Activated CD4-positive, alpha-beta T cell treated with anti-CD3 and anti-CD28 coated beads, Interleukin-2, amount 50 U/mL, for 48 hours (primary cell): ENCODE results near the gene LSMEM2.
"Not testable (repeated sequence)": the region's sequence is repeated elsewhere in the genome, so short reads cannot be mapped to it uniquely, and the experiment has no call there.

Experiments
- DNase-seq, 2 experiments: peaks; one replicate each; pipeline ENCODE4 v3.0.0-alpha.2; 2020

The LSMEM2 gene

DNA sequence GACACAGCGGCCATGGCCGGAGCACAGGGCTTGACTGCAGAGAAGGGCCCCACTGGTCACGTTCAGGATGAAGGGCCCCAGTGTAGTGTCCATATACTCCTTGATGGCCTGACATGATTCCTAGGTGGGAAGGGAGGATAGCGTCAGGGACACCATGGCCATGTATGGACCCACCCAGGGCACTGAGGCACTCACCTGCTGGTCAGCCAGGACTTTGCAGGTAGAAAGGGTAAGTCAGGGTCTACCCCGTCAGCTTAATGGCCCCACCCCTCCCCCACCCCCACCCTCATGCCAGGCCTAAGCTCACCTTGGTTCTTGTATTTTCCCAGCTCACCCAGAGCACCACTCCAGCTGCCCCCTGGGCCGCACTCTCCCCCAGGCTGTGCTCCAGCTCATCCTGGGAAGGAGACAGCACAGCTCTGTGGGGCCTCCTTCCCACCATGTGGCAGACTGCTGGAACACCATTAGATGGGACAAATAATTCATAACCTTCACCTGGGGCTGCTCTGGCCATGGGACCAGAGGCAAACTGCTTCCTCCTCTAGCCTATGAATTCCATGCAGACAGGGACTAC, 21.9 kb downstream of the LSMEM2 start:
- DNase-seq = no peak

DNA sequence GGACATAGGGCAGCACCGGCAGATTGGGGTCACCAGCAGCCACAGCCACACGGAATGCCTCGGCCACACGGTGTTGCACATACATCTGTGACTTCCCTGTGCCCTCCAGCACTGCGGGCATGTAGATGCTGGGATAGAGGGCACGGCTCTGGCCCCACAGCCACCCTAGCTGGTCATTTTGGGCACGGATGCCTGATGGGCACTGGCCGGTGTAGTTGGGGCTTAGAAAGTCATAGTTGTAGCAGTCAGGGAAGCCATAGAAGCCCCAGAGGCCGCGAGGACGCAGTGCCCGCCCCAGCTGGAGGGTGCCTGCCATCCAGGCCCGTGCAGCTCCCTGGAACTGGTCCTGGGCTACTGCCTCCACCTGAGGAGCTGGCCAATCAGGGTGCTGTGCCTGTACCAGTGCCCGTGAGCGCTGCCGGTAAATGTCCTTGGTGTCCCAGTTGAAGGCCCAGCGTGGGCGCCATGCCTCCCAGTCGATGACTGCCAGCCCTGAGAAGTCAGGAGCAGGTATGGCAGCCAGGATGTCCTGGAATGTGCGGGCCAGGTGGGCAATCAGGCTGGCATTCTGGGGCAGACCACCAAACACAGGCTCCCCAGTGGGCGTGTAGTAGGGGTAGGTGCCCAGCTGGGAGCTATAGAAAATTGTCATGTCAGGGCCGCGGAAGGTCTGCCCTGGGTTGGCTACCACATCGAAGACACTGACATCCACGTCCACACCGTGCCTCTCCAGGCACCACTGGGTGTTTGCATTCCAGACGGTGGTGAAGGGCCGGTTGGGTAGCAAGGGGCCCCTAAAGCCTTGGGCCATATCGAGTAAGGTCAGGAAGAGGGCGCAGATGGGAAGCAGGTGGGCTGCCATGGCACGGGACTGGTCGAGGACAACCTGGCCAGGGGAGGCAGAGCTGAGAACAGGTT, 23.5 kb downstream of the LSMEM2 start:
- DNase-seq = no peak

DNA sequence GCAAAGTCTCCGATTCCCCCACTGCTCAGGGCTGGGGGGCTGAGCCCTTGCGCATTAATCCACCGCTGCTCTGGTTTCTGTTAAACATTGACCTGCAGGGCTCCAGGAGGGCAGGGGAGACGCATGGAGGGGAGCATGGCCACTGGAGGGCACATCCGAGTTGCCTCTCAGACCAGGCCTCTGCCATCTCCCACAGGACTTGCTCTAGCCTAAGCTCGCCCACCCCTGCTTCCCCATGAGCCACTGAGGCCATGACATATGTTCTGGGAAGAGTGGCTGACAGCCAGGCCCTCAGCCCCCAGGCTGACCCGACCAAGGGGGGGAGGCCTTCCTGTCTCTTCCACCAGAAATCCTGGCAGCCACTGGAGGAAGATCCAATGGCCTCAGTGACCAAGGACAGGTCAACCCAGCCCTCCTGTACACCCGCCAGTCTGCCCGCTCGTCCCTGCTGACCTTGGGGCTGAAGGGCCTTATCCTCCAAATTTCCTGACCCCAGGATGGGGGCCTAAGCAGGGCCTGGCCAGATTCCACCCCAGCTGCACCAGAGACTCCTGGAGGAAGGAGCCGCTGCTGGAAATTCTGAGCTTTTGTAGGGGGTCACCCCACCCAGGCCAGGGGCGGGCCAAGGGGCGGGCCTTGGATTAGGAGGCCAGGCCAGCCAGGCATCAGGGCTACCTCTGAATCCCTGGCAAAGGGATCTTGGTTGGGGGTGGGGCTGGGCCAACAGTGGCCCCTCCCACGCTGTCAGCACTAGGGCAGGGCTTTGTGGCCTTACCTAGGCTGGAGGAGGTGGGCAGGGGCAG, 24.3 kb downstream of the LSMEM2 start, which contains the start of gene HYAL1:
Gene HYAL1, minus strand, starts transcription at position 562 of the 803 bp plus-strand sequence. CDS start 618 bp downstream, outside the sequence.
- DNase-seq = no peak

DNA sequence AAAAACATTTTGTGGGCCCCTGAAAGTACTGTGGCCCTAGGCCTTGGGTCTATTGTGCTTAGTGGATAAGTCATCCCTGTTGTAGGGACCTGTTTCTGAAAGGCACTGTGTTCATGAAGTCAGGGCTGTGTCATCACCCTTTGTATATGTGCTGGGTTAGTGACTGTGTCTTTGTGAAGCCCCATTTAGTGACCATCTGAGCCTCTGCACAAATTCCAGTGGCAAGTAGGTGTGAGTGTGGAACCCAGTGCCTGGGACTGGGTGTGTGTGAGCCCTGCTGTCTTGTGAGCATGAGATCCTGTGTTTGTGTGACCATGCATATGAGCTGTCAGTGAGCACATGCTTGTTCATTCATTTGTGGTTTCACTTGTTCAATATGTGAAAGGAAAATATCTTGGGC, 25.7 kb downstream of the LSMEM2 start:
- DNase-seq = no peak

DNA sequence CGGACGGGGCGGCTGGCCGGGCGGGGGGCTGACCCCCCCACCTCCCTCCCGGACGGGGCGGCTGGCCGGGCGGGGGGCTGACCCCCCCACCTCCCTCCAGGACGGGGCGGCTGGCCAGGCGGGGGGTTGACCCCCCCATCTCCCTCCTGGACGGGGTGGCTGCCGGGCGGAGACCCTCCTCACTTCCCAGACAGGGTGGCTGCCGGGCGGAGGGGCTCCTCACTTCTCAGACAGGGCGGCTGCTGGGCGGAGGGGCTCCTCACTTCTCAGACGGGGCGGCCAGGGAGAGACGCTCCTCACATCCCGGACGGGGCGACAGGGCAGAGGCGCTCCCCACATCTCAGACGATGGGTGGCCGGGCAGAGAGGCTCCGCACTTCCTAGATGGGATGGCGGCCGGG, 33.2 kb downstream of the LSMEM2 start:
- DNase-seq = not testable (repeated sequence)

DNA sequence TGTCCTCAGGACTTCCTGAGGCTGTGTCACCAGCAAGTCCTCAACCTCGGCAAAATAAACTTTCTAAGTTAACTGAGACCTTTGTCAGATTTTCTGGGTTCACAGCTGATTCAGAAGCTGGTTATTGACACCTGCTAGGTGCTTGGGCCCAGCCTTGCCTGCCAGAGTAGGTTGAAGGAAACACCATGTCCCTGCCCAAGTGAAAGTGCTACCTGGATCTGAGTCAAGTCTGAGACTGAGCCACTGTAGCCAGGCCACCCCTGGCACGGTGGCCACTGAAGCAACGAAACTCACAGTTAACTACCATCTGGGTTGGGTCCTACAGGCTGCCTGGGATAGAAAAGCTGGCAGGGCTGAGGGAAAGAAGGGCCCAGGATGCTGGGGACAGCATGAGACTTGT, 35.5 kb downstream of the LSMEM2 start:
- no peak for DNase-seq

DNA sequence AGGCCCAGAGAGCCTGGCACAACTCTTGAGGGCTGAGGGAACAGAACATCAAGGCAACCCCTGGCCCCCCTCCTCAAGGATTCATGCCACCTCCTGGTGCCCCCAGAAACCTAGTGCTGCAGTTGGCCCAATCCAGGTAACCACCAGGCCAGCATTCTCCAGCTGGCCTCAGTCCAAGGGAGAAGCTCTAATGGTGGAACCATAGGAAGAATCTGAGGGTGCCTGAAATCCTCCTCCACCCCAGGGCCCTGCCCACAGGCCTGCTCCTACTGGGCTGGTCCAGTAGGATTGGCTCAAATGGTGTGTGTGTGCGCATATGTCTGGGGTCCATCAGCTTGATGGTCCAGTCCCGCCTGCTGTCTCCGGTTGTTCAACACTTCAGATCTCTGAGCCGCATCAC, 35.9 kb downstream of the LSMEM2 start:
- DNase-seq = no peak

DNA sequence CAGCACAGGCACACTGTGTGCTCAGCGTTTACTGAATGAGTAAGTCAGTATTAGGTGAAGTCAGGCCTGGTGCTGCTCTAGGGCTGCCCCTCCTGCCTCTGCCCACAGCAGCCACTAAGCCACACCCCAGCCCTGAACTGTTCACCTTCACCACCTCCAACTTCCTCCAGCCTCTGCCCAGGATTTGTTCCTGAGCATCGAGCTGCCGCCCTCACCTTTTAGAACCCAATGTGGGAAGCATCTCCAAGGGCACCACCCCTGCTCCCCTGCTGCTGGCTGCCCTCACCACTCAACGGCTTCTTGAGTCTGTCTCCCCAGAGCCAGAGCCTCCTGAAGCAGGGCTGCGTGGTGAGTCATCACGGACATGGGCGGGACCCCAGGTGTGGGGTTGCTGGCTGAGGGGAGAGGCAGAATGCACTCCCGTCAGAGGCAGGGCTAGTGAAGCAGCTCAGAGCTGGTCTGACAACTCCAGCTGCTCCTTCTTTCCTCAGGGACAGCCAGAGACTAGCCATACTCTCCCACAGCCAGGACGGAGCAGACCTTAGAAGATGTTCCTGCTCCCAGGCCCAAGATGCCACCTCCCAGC, 37.9 kb downstream of the LSMEM2 start:
- peak; percentile 57 to 62 for DNase-seq

DNA sequence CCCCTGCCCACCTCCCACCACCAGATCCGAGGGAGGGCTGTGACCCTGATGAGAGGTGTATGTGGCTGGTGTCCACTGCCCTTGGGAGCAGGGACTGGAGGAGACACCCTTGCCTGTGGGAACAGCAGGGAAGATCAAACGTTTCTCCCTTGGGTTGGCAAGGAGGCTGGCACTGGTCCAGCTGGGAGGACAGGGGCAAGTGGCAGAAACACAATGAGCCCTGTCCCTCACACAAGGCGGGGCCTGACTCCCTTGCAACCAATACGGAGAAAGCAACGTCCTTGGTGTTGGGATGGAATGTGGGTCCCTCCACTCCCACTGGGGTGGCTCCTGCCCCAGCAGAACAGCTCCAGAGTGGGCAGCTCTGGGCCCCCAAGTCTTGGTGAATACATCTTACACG, 38.4 kb downstream of the LSMEM2 start:
- no peak for DNase-seq

DNA sequence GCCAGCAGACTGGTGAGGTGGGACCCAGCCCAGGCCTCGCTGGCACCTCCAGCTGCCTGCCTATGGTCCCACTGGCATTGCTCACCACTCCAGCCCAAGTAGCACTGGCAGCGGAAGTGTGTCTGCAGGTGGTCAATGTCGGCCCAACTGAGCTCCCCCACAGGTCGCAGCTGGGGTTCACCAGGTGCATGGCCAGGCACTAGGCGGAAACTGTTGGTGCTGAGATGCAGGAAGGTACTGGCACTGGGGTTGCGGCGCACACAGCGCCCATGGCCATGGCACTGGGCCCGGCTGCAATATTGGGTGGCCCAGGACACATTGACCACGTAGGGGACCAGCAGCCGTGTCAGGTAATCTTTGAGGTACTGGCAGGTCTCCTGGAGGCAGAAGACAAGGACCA, 39.3 kb downstream of the LSMEM2 start:
- no peak for DNase-seq

DNA sequence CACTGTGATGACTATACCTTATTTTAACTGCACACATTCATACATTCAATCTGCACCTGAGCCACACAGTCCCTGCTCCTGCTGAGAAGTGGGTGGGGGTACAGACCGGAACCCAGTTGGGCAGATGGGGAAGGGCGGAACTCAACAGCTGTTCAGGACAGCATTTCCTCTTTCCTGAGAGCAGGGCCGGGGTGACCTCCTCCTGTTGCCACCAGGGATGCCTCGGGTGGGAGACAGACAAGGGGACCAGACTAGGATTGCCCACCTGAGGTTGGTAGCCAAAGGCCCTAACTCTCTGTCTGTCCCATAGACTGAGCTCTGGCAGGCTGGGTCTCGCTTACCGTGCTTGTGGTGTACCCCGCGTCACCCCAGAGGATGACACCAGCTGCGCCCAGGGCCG, 39.7 kb downstream of the LSMEM2 start:
- no peak for DNase-seq

DNA sequence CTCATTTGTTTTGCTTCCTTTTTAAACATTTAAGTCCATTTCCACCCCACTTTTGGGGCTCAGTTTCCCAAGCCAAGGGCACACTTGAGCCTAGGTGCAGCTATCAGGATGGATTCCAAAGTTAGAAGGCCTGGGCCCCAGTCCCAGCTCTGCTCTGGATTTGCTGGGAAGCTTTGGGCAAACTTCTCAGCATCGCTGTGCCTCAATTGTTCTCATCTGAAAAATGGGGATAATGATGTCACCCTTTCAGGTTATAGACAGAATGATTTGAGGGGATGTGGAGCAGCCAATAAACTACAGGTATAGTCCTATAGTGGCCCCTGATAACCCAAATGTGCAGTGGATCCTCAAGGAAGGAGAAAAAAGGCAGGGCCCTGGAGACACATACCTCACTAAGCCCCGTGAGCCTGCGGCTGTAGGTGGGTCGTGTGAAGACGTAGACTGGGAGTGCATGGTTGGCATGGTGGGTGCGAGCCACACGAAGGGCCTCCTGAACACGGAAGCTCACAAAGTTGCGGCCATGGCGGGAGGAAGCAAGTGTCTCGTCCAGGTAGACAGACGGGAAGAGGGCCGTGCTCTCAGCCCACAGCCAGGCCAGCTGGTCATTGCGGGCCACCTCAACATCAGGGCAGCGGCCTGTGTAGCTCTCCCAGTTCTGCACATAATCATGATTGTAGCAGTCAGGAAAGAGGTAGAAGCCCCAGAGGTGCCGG, 40.5 kb downstream of the LSMEM2 start:
- no peak for DNase-seq

DNA sequence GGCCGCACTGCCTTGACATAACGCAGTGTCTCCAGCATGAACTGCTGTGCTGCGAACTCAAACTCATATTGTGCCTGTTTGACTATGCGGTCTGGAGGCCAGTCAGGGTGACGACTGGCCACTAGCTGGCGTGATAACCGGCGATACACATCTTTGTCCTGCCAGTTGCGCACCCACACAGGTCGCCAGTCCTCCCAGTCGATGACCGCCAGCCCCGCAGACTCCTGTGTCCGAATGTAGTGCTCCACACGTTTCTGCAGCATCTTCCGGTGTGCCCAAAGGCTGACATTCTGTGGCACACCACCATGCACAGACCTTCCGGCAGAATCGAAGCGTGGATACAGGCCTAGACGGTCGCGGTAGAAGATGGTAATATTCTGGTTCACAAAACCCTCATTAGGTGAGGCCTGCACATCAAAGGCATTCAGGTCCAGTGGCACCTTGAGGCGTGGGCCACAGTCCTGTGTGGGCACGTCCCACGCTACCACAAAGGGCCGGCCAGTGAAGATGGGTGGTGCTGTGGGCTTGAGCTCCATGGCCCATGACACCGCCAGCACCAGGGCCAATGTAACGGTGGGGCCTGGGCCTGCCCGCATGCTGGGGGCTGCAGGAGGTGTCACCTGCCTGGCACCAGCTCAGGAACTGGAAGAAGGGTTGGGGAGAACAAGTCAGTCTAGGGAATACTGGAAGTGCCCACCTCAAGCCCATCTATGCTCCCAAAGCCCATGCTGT, 41.2 kb downstream of the LSMEM2 start:
- no peak for DNase-seq

DNA sequence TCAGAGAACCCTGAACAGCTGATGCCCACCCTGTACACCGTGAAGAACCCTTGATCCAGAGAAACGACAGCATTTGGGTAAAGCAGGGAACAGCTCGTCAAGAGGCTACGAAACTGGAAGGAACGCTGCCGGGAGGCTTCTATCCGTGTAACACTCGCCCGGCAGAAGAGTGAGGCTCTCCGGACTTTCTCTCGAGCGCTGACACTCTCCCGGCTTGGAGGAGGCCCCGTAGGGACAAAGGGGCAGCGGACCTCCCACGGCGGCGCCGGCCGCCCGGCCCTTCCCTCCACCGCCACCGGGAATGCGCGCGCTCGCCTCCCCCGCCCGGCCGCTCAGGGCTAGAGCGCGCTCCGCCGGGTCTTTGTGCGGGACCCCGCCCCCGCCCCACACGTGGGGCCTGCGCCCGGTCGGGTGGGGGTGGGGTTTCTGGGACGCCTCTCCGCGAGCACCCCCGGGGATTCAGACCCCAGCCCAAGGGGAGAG, 42.0 kb downstream of the LSMEM2 start:
- DNase-seq = peak; percentile 68 to 72

DNA sequence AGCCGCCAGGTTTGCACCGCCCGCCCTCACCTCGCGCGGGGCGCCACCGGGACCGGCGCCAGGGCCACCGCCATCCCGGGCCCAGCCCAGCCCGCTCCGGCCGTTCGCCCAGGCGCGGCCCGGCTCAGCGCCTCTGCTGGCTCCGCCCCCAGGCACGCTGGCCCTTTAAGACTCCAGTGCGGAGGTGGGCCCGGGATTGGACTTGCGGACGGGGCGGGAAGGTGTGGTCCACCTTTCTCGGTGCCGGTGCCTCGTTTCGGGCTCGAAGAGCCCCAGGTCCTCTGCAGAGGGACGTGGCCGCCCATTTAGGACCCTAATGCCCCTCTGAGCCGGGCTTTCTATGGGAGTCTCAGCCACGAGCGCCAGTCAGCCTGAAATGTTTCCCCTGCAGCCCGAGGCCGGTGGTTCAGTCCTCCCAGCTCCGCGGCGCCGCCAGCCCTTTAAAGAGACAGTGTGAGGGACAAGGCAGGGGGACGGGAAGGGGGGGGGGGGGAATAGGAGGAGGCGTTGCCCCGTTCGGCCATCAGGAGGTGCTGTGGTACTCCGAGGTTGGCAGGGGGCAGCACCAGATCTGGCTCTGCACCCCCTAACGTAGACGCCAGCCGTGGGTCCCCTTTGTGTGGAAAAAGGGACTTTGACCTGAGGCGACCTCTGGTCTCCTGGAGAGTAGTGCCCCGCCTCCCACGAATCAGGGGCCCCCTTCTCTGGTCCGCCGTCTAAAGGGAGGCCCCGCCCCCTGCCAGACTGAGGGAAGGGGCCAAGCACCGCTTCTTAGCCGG, 42.6 kb downstream of the LSMEM2 start:
- DNase-seq = peak; percentile 87 to 88

DNA sequence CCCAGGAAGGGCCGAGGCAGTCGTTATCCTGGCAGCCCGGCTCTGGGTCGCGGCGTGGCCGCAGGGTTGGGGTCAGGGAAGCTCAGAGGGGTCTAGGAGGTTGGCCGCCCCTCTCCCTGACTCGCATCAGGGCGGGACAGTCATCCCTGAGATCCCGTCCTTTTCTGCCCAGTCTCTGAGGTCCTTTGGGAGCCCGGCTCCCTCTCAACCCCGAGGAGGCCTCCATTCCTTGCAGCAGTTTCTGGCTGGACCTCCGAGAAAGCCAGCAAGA, 43.2 kb downstream of the LSMEM2 start:
- no peak for DNase-seq

DNA sequence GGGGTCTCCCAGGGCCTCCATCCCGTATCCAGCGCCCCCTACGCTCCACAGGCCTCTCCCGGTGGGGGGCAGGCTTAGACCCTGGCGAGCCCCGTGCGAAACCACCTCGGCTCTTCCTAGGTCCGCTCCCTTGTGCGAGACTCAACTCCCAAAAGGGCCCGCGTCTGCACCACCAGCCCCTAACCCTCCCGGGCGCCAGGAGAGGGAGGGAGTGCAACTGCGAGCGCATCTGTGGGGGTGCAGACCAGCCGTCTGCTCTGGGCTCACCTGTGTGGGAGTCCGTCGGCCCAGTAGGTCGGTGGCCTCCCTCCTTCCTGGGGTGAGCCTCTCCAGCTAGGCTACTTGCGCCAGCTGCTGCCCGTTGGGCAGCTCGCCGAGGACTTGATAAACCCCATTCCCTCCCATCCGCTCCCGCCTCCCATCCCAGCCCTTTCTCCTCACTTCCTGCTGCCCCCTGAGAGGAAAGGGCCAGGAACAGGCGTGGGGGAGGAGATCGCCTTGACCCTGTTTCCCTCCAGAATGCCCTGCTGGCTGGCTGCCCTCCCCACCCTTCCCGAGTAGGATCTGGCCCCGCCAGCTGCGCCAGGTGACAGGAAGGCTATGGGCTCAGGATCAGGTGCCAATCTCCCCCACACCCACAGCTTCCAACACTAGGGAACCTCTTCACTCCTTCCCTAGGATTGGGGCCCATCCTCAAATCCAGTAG, 43.7 kb downstream of the LSMEM2 start, which contains the start of gene HYAL2:
Gene HYAL2, minus strand, starts transcription at position 360 of the 706 bp plus-strand sequence. CDS start 2,256 bp downstream, outside the sequence.
- DNase-seq = no peak

DNA sequence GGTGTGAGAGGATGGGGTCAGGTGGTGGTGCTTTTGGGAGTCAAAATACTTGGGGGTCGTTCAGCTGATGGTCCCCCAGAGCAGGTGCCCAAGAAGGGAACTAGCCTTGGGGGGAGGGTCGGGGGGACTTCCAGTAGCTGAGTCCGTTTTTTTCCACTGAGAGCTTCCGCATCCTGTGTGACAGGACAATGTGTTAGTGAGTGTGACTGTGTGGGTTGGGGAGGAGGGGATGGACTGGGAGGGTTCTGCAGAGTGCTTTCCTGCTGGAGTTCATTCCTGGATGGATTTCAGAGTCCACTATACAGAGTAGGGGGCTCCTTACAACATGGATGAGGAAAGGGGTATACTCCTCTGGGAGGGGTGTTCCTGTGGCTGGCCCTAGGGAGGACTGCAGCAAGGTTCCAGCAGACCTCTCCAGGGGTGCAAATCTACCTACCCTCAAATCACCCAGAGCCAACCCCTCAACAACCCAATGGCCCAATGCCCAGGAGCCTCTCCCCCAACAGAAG, 44.3 kb downstream of the LSMEM2 start:
- no peak for DNase-seq

DNA sequence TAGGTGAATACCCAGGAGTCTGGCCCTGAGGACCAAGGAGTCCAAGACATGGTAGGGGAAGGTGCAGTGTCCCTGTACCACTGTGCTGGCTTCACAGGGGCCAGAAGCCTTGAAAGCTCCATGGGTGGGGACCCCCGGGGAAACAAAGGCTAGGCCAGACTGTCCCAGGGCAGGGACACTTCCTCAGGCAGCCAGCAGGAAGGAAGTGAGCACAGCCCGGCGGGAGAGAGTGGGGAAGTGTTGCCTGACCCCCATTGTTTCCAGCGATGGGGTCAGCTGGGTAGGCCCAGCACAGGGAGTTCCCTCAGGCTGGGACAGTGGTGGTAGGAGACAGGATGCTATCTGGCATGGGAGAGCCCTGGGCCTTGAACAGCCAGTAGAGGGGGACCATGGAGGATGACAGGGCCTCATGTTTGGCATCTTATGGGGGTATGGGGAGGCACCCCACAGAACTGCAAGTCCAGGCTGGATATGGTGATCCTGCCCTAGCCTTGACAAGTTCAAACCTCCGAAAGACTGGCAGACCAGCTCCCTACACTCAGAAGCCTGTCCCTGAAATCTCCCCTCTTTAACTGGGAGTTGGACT, 44.8 kb downstream of the LSMEM2 start:
- no peak for DNase-seq
